HG03280 (cell line): ENCODE measurements around the gene MAN1A1.

Source experiments
- ATAC-seq: cut with Tn5 transposase; IDR thresholded peaks from one replicate; pipeline ENCODE4 v1.9.1; 2021; ENCODE audit warnings: mild to moderate bottlenecking, moderate library complexity; ENCODE audit not compliant: unreplicated experiment

MAN1A1 gene

DNA sequence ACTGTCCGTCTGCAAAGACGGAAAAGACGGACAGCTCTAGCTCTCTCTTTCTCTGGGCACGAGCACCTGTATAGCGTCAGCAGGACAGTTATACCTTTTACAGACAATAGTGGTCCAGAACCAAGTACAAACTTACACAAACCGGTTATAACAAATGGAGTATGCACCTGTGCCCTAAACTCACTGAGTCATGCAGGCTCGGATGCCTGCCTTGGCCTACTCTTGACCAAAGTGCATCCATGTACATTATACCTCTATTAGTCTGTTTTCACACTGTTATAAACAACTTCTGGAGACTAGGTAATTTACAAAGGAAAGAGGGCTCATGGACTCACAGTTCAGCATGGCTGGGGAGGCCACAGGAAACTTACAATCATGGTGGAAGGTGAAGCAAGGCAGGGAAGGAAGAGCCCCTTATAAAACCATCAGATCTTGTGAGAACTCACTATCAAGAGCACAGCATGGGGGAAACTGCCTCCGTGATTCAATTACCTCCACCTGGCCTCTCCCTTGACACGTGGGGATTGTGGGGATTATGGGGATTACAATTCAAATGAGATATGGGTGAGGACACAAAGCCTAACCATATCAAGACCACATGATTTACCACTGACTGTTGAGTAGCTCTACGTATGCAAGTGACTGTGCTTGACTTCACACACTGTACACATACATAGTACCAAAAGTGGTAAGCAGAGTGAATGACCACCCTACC is 23.1 kb downstream of the MAN1A1 start:
- no peak for ATAC-seq

DNA sequence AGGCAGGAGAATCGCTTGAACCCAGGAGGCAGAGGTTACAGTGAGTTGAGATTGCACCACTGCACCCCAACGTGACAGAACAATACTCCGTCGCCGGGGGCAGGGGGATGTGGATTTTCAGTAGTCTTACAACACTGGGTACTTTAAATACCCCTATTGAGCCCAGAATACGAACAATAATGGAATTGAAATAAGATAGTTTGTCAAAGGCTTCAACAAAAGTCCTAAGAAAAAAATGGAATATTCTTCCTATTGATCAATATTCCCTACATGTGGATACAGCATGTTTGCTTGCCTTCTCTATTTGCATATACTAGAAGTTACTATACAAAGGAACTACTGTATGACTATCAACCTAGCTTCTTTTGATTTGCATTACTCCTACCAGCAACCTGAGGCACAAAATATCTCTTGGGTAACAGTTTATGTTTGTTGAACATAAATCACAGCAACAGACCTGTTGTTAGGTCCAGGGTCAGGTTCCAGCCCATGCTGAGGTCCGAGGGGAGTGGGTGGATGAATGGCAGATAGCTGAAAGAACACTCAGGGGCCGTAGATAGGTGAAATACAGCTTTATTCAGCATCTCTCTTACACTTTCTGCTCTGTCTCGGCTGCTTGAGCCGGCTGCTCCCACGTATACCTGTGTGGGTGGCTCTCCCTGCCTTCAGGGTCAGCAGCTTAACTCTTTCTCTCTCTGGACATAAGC is 23.8 kb downstream of the MAN1A1 start:
- no peak for ATAC-seq

GRCh38 chr6:119324718-119325117 is 24.8 kb downstream of the MAN1A1 start:
- no peak for ATAC-seq

- ATAC-seq: no peak
Measured at GRCh38 chr6:119323931-119324330, 25.6 kb downstream of the MAN1A1 start.

DNA sequence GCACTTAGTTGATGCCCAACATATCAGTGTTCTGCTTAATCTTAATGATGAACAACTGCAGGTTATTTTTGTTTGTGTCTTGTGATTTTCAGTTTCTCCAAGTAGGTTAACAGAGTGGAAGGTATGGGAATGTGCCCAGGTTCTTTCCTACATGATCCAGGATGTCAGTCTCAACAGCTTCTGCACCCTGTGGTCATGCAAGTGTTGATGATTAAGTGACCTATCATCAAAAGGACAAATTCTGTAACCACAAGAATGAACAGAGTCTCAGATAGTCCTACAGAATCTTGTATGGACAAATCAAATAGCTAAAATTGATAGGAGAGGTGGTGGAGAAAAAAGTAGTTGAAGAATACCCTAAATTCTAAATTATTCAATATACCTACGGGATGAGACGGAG is 26.1 kb downstream of the MAN1A1 start:
- ATAC-seq: no peak

DNA sequence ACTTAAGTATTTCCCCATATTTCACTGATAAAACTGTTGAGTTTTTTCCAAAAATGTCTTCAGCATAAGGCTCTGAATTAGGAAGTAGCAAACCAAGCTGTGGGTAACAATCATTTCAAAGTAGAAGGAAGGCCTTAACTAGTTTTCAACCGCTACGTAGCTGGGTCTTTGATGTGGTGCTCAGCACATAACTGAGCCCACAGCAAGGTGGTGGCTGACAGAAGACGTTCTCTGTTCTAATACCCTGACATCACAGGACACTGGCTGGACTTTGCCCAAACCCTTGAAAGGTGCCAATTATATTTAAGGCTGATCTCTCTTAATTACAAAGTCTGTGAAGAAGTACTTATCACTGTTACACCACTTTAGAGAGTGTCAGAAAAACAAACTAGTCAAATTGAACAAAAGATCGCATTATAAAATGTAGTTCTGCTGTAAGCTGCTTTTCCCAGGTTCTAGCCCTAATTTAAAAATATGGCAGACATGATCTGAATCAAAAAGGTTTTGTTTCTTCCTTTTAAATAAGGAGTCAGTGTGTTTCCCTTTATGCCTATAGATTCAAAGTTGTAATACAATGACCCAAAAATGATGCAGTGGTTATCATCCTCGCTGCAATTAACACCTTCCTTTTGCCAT is 26.7 kb downstream of the MAN1A1 start:
- ATAC-seq: no peak

DNA sequence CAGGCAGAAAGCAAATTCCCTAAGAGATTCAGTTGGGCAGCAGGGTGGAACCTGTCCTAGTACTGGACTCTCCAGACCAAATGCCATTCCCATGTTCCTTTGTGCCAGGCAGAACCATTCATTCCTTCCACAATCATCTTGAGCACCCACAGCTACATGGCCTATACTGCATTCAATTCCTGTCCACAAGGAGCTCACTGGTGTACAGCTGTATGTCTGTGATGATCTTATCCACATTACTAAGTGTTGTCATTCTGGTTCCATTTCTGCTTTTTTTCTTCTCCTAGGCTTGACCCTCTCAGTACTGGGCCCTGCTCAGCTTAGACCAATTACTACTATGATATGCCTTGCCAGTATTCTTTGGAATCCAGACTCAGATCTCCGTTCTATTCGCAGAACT is 27.5 kb downstream of the MAN1A1 start:
- no peak for ATAC-seq

DNA sequence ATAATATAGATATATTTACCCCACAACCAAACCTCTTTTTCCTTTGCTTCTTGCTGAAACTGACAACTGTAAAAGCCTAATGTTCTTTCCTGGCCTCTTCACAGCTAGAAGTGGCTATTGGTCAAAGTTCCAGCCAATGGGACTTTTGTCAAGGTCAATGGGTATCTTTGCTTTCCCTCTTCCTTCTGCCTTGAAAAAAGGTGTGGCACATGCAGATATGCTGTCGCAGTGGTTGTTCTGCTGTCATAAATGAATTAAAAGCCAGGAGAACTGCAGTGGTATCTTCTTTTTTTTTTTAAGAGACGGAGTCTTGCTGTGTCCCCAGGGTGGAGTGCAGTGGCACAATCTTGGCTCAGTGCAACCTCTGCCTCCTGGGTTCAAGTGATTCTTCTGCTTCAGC is 29.9 kb downstream of the MAN1A1 start:
- no peak for ATAC-seq

DNA sequence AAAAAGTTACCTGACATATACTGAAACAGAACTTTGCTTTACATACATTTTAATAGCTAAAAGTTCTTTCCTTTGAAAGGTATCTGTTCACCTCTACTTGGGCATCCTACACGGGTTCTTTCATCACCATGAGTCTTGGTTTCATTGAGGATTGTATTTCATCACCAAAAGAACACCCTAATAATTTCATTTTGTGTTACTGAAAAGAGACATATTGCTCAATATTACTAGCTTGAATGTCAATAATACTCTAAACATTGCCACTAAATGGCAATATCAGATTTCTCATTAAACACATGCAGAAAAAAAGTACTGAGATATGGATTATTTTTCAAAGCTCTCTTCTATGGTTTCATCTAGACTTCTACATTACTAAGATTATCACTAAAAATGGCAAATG is 30.8 kb downstream of the MAN1A1 start:
- no peak for ATAC-seq

- no peak for ATAC-seq
Measured at GRCh38 chr6:119318176-119318575, 31.4 kb downstream of the MAN1A1 start.

- no peak for ATAC-seq
Measured at GRCh38 chr6:119317007-119317406, 32.6 kb downstream of the MAN1A1 start.

DNA sequence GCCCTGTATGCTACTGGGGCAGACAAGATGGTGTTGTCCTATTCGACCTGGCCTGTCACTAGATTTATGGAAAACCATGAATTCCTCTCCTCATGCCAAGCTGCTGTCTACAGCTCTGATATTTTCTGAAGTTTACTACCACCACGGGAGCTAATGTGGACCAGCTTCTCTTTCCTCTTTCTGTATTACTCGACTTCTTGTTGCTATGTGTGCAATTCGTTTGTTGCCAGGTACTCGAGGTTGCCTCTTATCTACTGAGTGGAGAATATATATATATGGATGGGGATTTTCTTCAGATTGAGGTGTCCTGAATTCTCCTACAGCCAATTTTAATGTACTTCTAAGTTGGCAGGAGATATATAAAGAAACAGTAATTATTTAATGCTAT is 34.7 kb downstream of the MAN1A1 start:
- ATAC-seq: peak; percentile 54

DNA sequence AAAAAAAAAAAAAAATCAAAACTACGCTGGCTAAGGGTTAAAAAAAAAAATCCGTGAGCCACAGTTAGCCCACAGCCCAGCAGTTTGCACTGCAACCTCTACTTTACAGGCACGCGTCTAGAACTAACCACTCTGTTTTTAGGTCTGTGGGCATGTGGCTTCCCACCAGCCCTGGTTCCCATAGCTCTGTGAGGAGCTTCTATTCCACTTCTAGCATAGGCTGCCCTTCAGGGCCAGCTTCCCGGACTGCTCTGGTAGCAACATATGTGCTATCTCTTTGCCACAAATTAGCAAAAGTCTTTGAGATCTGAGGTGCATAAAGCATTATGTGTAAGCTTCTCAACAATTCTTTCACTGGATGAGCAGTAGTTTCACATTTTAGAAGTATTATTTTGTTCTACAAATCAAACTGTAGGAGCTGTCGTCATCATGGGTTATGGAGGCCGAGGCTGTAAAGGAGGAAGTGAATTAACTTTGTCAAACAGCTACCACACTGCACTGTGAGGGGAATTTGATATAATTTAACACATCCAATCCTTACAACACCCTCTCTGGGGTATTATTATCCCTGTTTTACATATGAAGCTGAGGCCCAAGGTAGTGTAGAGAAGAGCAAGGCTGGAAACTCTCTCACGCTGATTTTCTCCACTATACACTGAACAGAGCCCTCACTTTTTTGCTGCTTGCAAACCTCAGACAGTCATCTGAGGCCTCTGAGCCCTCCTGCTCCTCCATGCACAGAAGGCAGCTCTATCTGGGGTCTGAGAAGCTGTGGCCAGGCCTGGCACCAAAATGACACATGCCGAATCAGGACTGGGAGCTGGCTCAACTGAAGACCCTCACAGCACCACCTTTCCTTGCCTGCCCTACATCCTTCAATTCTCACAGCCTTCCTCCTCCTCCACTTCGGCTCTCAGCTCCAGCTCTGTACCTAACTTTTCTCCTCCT is 35.4 kb downstream of the MAN1A1 start:
- ATAC-seq: peak; percentile 57

DNA sequence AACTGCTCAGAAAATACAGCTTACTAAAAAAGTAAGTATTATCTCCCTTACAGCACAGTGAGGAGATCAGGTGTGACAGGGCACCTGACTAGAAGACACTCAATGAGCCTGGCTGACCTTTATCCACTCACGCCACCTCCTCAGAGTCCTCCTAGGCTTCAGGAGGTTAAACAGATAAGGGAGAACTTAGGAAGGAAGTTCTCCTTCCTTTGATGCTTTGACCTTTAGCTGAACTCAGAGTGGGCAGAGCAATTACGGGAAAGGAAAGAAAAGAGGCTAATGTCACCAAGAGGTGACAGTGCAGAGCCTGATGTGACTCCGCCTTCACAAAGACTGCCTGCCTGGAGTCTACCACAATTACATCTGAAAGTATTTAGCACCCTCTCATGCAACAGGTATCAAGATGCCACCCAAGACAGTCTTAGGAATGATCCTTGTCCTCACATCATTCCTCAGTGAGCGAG is 36.7 kb downstream of the MAN1A1 start:
- ATAC-seq: peak; percentile 28

DNA sequence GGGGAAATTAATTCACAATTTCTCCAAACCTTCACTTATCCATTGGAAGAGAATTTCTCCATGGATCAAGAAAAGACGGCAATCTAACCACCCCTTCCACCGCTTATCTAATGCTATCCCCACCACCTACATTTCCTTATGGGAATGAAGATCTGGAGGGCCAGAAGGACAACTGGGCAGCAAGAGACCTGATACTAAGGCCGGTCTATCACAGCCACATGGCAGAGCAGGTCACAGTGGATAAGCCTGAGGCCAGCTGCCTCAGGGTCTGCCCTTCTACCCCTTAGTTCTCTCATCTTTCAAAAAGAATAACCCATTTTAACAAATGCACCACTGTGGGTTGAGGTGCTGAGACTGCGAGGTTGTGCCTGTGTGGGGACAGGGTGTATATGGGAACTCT is 37.1 kb downstream of the MAN1A1 start:
- ATAC-seq: no peak

GRCh38 chr6:119311514-119312142 is 37.9 kb downstream of the MAN1A1 start:
- no peak for ATAC-seq

- no peak for ATAC-seq
Measured at GRCh38 chr6:119310486-119311036, 39.0 kb downstream of the MAN1A1 start.

DNA sequence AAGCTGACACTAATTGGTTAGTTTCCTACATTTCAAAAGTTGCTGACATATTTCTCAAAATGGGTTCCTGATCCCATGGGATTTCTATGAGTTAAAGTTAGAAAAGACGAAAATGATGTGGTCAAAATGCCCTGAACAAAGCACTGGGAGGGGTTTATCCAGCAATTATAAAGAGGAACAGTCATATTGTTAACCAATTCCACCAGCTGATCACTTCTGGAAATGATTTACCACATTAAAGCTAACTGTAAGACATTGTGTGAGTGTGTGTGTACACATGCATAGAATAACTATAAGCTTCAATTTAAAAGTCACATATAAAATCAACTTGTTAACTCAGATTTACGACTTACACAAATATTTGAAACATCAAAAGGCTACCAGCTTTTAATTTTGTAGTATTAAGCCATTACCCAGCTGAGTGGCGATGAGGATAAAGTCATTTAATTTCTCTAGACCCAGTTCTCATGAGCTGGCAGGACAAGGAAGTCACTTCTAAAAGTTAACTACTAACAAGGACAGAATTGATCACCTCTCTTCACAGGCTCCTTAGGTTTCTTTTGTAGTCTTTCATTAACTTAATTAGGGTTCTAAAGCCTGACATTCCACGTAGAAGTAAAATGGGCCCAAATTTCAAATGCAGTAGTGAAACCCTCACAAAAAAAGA is 40.4 kb downstream of the MAN1A1 start:
- no peak for ATAC-seq

- no peak for ATAC-seq
Measured at GRCh38 chr6:119308048-119308570, 41.5 kb downstream of the MAN1A1 start.
